ENCODE data around the gene KRTAP10-1.

Gene KRTAP10-1

GRCh38 chr21:44569861-44570517, 30.0 kb upstream of the KRTAP10-1 start:
- TF ChIP-seq CTCF (IDR thresholded peaks at IDR 0.05; ENCODE audit: control insufficient read depth, insufficient read depth, low read depth, low read length, missing control alignments) = no peak
- H3K4me3 ChIP-seq (ENCODE audit: control insufficient read depth, low read depth, low read length) = no peak overlapping the region
- no peak for DNase-seq (ENCODE audit: low read depth)

GRCh38 chr21:44568667-44569556, 28.9 kb upstream of the KRTAP10-1 start:
- no peak overlapping the region for H3K4me3 ChIP-seq (ENCODE audit: control insufficient read depth, low read depth, low read length)
- no peak for DNase-seq (ENCODE audit: low read depth)
- no peak for TF ChIP-seq CTCF (IDR thresholded peaks at IDR 0.05; ENCODE audit: control insufficient read depth, insufficient read depth, low read depth, low read length, missing control alignments)

- no peak for TF ChIP-seq CTCF (IDR thresholded peaks at IDR 0.05; ENCODE audit: control insufficient read depth, insufficient read depth, low read depth, low read length, missing control alignments)
- DNase-seq (ENCODE audit: low read depth) = no peak
- no peak overlapping the region for H3K4me3 ChIP-seq (ENCODE audit: control insufficient read depth, low read depth, low read length)
Measured at GRCh38 chr21:44568261-44568660, 28.3 kb upstream of the KRTAP10-1 start.

- no peak for TF ChIP-seq CTCF (IDR thresholded peaks at IDR 0.05; ENCODE audit: control insufficient read depth, insufficient read depth, low read depth, low read length, missing control alignments)
- no peak for DNase-seq (ENCODE audit: low read depth)
- H3K4me3 ChIP-seq (ENCODE audit: control insufficient read depth, low read depth, low read length) = no peak overlapping the region
Measured at GRCh38 chr21:44567481-44568171, 27.6 kb upstream of the KRTAP10-1 start.

- no peak for DNase-seq (ENCODE audit: low read depth)
- no peak for TF ChIP-seq CTCF (IDR thresholded peaks at IDR 0.05; ENCODE audit: control insufficient read depth, insufficient read depth, low read depth, low read length, missing control alignments)
Measured at GRCh38 chr21:44566403-44566802, 26.4 kb upstream of the KRTAP10-1 start.

GRCh38 chr21:44564886-44565598, 25.0 kb upstream of the KRTAP10-1 start:
- TF ChIP-seq CTCF (IDR thresholded peaks at IDR 0.05; ENCODE audit: control insufficient read depth, insufficient read depth, low read depth, low read length, missing control alignments) = no peak
- DNase-seq (ENCODE audit: low read depth) = no peak

More at GRCh38 chr21:44566403-44566802, 26.4 kb upstream of the KRTAP10-1 start:
- H3K4me3 ChIP-seq (ENCODE audit: control insufficient read depth, low read depth, low read length) = no peak overlapping the region

More at GRCh38 chr21:44564886-44565598, 25.0 kb upstream of the KRTAP10-1 start:
- no peak overlapping the region for H3K4me3 ChIP-seq (ENCODE audit: control insufficient read depth, low read depth, low read length)

All from AG09309 (cell line).